SK-N-SH (cell line): Measurements from ENCODE around the gene SLC66A1. TPM values are rescaled to one million over a fixed set of nuclear protein-coding genes. Genes with fewer than 3 reads are reported as not detected.

ENCODE experiments used
- CTCF ChIA-PET: fragments of 300-600, 350-600 bp; formaldehyde crosslinking; extraction: SDS; loops from one replicate; lab custom pipeline; 2021; lab: Yijun Ruan, JAX
- POLR2A ChIA-PET: fragments of 350-600 bp; sonication (Branson Sonifier 250); formaldehyde crosslinking; extraction: SDS; loops from one replicate; lab custom pipeline; 2020; ENCODE audit warnings: antibody characterized with exemption, inconsistent platforms; lab: Yijun Ruan, JAX
- DNase-seq: peaks from one replicate; pipeline ENCODE4 v3.0.0; 2012
- H2AFZ ChIP-seq: fragments of 200-600 bp; sonication (generic); 2 replicates; pipeline ENCODE4 v1.8.1; 2016; ENCODE audit warnings: antibody characterized with exemption, mild to moderate bottlenecking, low read depth
- H3F3A ChIP-seq: fragments of 200-600 bp; sonication (generic); replicated peaks from 2 replicates; pipeline ENCODE3; 2016; ENCODE audit warnings: antibody characterized with exemption, mild to moderate bottlenecking; ENCODE audit not compliant: insufficient read depth
- H3K27ac ChIP-seq, 2 experiments: fragments of 200-500 bp in 1 of 2; fragments of 200-600 bp in 1 of 2; sonication (Bioruptor generic) in 1 of 2; sonication (generic), shearing (Covaris generic) in 1 of 2; 2 replicates each; pipeline versions ENCODE4 v1.5.1 to v1.6.1; 2014 to 2016; ENCODE audit warnings: low read depth in 2 of 2, inconsistent platforms in 1 of 2, low read length in 1 of 2, mild to moderate bottlenecking in 1 of 2, mixed read lengths in 1 of 2
- H3K27me3 ChIP-seq: fragments of 200-600 bp; sonication (generic), shearing (Covaris generic); 2 replicates; pipeline ENCODE4 v1.6.1; 2016; ENCODE audit warnings: mixed run types; ENCODE audit not compliant: insufficient read depth
- H3K36me3 ChIP-seq, 2 experiments: fragments of 200-500 bp in 1 of 2; fragments of 200-600 bp in 1 of 2; sonication (Bioruptor generic) in 1 of 2; sonication (generic) in 1 of 2; replicated peaks in 1 of 2; 2 replicates each; pipeline versions ENCODE3 to v1.5.1; 2014 to 2016; ENCODE audit warnings: low read length in 1 of 2, mild to moderate bottlenecking in 1 of 2; ENCODE audit not compliant: insufficient read depth in 2 of 2, control insufficient read depth in 1 of 2
- H3K4me1 ChIP-seq, 2 experiments: fragments of 200-500 bp in 1 of 2; fragments of 200-600 bp in 1 of 2; sonication (Bioruptor generic) in 1 of 2; sonication (generic), shearing (Covaris generic) in 1 of 2; 2 replicates each; pipeline versions ENCODE4 v1.5.1 to v1.6.1; 2014 to 2016; ENCODE audit warnings: low read depth in 1 of 2, low read length in 1 of 2, mixed run types in 1 of 2; ENCODE audit not compliant: insufficient read depth in 2 of 2, control insufficient read depth in 1 of 2
- H3K4me2 ChIP-seq: fragments of 200-600 bp; sonication (generic), shearing (Covaris generic); 2 replicates; pipeline ENCODE4 v1.6.1; 2017; ENCODE audit warnings: mixed run types
- H3K4me3 ChIP-seq, 2 experiments: fragments of 200-500 bp in 1 of 2; fragments of 200-600 bp in 1 of 2; sonication (Bioruptor generic) in 1 of 2; sonication (generic), shearing (Covaris generic) in 1 of 2; 2 replicates each; pipeline versions ENCODE4 v1.5.1 to v1.8.1; 2014 to 2016; ENCODE audit warnings: low read depth in 2 of 2, inconsistent platforms in 1 of 2, low read length in 1 of 2, mild to moderate bottlenecking in 1 of 2, mixed read lengths in 1 of 2, moderate library complexity in 1 of 2
- H3K79me2 ChIP-seq: fragments of 200-600 bp; sonication (generic); 2 replicates; pipeline ENCODE4 v1.8.1; 2017; ENCODE audit warnings: mild to moderate bottlenecking; ENCODE audit not compliant: insufficient read depth
- H3K9ac ChIP-seq: fragments of 200-600 bp; sonication (generic); 2 replicates; pipeline ENCODE4 v1.6.1; 2017; ENCODE audit warnings: mixed run types
- H3K9me2 ChIP-seq: fragments of 200-600 bp; sonication (generic); 2 replicates; pipeline ENCODE4 v1.6.1; 2017; ENCODE audit warnings: mixed run types
- H3K9me3 ChIP-seq: fragments of 200-600 bp; sonication (generic); 2 replicates; pipeline ENCODE4 v1.6.1; 2017; ENCODE audit warnings: mixed run types, mild to moderate bottlenecking, moderate library complexity
- H4K20me1 ChIP-seq: fragments of 200-600 bp; sonication (generic); 2 replicates; pipeline ENCODE4 v1.6.1; 2017; ENCODE audit warnings: mild to moderate bottlenecking, mixed run types; ENCODE audit not compliant: insufficient read depth
- CHD2 ChIP-seq: fragments of 150-350 bp; IDR thresholded peaks from 2 replicates; pipeline ENCODE4 v1.6.1; 2018; ENCODE audit warnings: low read length; ENCODE audit not compliant: partially characterized antibody
- EP300 ChIP-seq, 2 experiments: IDR thresholded peaks; 2 replicates each; pipeline versions ENCODE4 v1.4.0 to v1.6.1; 2012; ENCODE audit warnings: borderline replicate concordance in 1 of 2, low read depth in 1 of 2, low read length in 1 of 2
- FOXJ3 ChIP-seq: sonication (generic); formaldehyde crosslinking; IDR thresholded peaks from 2 replicates; pipeline ENCODE4 v1.5.1; 2020; ENCODE audit warnings: mild to moderate bottlenecking, missing genetic modification reagents
- GABPA ChIP-seq: IDR thresholded peaks from 2 replicates; pipeline ENCODE4 v1.4.0; 2012; ENCODE audit warnings: low read depth, mild to moderate bottlenecking
- IRF3 ChIP-seq: fragments of 150-350 bp; IDR thresholded peaks from 2 replicates; pipeline ENCODE4 v1.6.1; 2016; ENCODE audit warnings: mild to moderate bottlenecking, low read depth, low read length
- JUND ChIP-seq: IDR thresholded peaks from 2 replicates; pipeline ENCODE4 v1.4.0; 2012
- NRF1 ChIP-seq: IDR thresholded peaks from 2 replicates; pipeline ENCODE4 v1.6.1; 2012; ENCODE audit warnings: low read depth, mild to moderate bottlenecking, low read length
- PBX3 ChIP-seq: IDR thresholded peaks from 2 replicates; pipeline ENCODE4; 2012
- POLR2AphosphoS5 ChIP-seq: IDR thresholded peaks from 2 replicates; pipeline ENCODE4 v1.6.1; 2012; ENCODE audit warnings: low read depth, low read length
- RAD21 ChIP-seq: IDR thresholded peaks from 2 replicates; pipeline ENCODE4 v1.6.1; 2012; ENCODE audit warnings: mild to moderate bottlenecking, low read length
- RCOR1 ChIP-seq: fragments of 150-350 bp; IDR thresholded peaks from 2 replicates; pipeline ENCODE4 v1.6.1; 2017; ENCODE audit warnings: antibody characterized with exemption, low read length
- RFX5 ChIP-seq: IDR thresholded peaks from 2 replicates; pipeline ENCODE4 v1.6.1; 2012; ENCODE audit warnings: mild to moderate bottlenecking, improper control_type of control experiment, low read length
- SIN3A ChIP-seq: IDR thresholded peaks from 2 replicates; pipeline ENCODE4 v1.6.1; 2012; ENCODE audit warnings: low read depth, mild to moderate bottlenecking, low read length, moderate library complexity, borderline replicate concordance
- SMC3 ChIP-seq: IDR thresholded peaks from 2 replicates; pipeline ENCODE4 v1.6.1; 2012; ENCODE audit warnings: low read depth, low read length, improper control_type of control experiment
- TAF1 ChIP-seq: IDR thresholded peaks from 2 replicates; pipeline ENCODE4 v1.6.1; 2012; ENCODE audit warnings: low read depth, mild to moderate bottlenecking, low read length, moderate library complexity, borderline replicate concordance
- TEAD4 ChIP-seq: IDR thresholded peaks from 2 replicates; pipeline ENCODE4 v1.4.0; 2012; ENCODE audit warnings: mild to moderate bottlenecking, borderline replicate concordance; ENCODE audit not compliant: insufficient read depth
- USF1 ChIP-seq: IDR thresholded peaks from 2 replicates; pipeline ENCODE4 v1.4.0; 2012; ENCODE audit warnings: low read depth, borderline replicate concordance
- USF2 ChIP-seq: fragments of 150-350 bp; IDR thresholded peaks from 2 replicates; pipeline ENCODE4 v1.6.1; 2017; ENCODE audit warnings: antibody characterized with exemption, low read length, low read depth, borderline replicate concordance
- YY1 ChIP-seq: IDR thresholded peaks from 2 replicates; pipeline ENCODE4 v1.4.0; 2012; ENCODE audit warnings: low read depth, mild to moderate bottlenecking
- WGBS: methylation state at CpG from one replicate; pipeline ENCODE4 v1.1.6; 2017; ENCODE audit warnings: low lambda C conversion rate; 5-methylcytosine and 5-hydroxymethylcytosine counted together
- polyA plus RNA-seq, 3 experiments: library from polyadenylated mRNA; depleted of rRNA; stranded (reverse); fragments of >200 nt; gene quantifications; 2 replicates each; pipeline ENCODE4 v1.2.3, GENCODE V29; 2012

SLC66A1 gene
- polyA plus RNA-seq, 1 of the 3 experiments (the other 2 are of a cell fraction): 16.9 TPM

- Histone ChIP-seq H3K4me3 (no peak overlapping the region), H3K4me1 (peaks cover 0 to 72% of the 10 kb centered on the region in 2 experiments; a peak in 2 of 4 replicates), H3K36me3 (peaks cover 11 to 57% of the 10 kb centered on the region in 2 experiments), H3K27ac (peak overlapping the region in 1 of 2 experiments; percentile 85; a peak in 1 of 4 replicates), H2AFZ (no peak overlapping the region), H3K79me2 (peaks cover 6% of the 10 kb centered on the region; the same call in 1 of the 2 replicates), H4K20me1 (peaks cover 10% of the 10 kb centered on the region; the same call in 1 of the 2 replicates), H3F3A (no peaks in the 10 kb centered on the region), H3K4me2 (no peak overlapping the region), H3K9ac (no peak overlapping the region), H3K9me3 (no peaks in the 10 kb centered on the region), H3K27me3 (no peaks in the 10 kb centered on the region), H3K9me2 (no peaks in the 10 kb centered on the region)
- TF ChIP-seq RAD21 (no peak), SIN3A (no peak), TEAD4 (no peak), RCOR1 (no peak), EP300 (IDR thresholded peaks at IDR 0.05; ENCODE audit: borderline replicate concordance in 1 of 2, low read depth in 1 of 2, low read length in 1 of 2) (no peak), USF2 (no peak), FOXJ3 (CRISPR knock-in tag) (no peak)
- ChIA-PET POLR2A (no interaction called here), CTCF (interaction anchor here (0.9 to 13.7 kb wide), 17 partner anchors 10 to 318 kb away, joined by 3 to 235 read pairs (median 9); partner anchors contain the start of gene NBL1)
- WGBS: 89% methylated on average over 11 of the region's 33 CpGs
- no peak for DNase-seq
Measured at GRCh38 chr1:19342894-19343616, 30.9 kb downstream of the SLC66A1 start.

GRCh38 chr1:19343617-19344350 lies 31.7 kb downstream of the SLC66A1 start:
- no peak overlapping the region for H3K4me2 ChIP-seq
- TF ChIP-seq NRF1 (no peak), RAD21 (no peak), POLR2AphosphoS5 (no peak), YY1 (no peak), FOXJ3 (CRISPR knock-in tag) (no peak), EP300 (IDR thresholded peaks at IDR 0.05; ENCODE audit: borderline replicate concordance in 1 of 2, low read depth in 1 of 2, low read length in 1 of 2) (no peak), JUND (no peak), CHD2 (no peak), IRF3 (no peak), GABPA (no peak), TAF1 (no peak), SMC3 (no peak), USF1 (no peak), PBX3 (no peak), RFX5 (no peak)

More at GRCh38 chr1:19343617-19344350, 31.7 kb downstream of the SLC66A1 start:
- H3K4me1 ChIP-seq: peaks cover 0 to 71% of the 10 kb centered on the region in 2 experiments; a peak in 2 of 4 replicates
- peaks cover 6% of the 10 kb centered on the region; the same call in 1 of the 2 replicates for H3K79me2 ChIP-seq
- H3K36me3 ChIP-seq: peaks cover 11 to 57% of the 10 kb centered on the region in 2 experiments
- peak overlapping the region in 1 of 2 experiments; percentile 85; a peak in 1 of 4 replicates for H3K27ac ChIP-seq
- H3K9me2 ChIP-seq: no peaks in the 10 kb centered on the region
- 91% methylated on average over 11 of the region's 20 CpGs for WGBS
- H2AFZ ChIP-seq: no peak overlapping the region
- no peak overlapping the region for H3K4me3 ChIP-seq
- H3K27me3 ChIP-seq: no peaks in the 10 kb centered on the region
- no peak overlapping the region for H3K9ac ChIP-seq
- H3F3A ChIP-seq: no peaks in the 10 kb centered on the region
- H3K9me3 ChIP-seq: no peaks in the 10 kb centered on the region
- ChIA-PET CTCF (interaction anchor here (0.7 to 13.7 kb wide), 29 partner anchors 9 to 436 kb away, joined by 3 to 235 read pairs (median 7); partner anchors contain the start of gene NBL1), POLR2A (no interaction called here)
- DNase-seq: no peak
- H4K20me1 ChIP-seq: peaks cover 10% of the 10 kb centered on the region; the same call in 1 of the 2 replicates
